Measurements from ENCODE around the gene FAM200B.
A peak's percentile ranks its signal among the peaks of the same experiment; 100 is the strongest.

Gene FAM200B

DNA sequence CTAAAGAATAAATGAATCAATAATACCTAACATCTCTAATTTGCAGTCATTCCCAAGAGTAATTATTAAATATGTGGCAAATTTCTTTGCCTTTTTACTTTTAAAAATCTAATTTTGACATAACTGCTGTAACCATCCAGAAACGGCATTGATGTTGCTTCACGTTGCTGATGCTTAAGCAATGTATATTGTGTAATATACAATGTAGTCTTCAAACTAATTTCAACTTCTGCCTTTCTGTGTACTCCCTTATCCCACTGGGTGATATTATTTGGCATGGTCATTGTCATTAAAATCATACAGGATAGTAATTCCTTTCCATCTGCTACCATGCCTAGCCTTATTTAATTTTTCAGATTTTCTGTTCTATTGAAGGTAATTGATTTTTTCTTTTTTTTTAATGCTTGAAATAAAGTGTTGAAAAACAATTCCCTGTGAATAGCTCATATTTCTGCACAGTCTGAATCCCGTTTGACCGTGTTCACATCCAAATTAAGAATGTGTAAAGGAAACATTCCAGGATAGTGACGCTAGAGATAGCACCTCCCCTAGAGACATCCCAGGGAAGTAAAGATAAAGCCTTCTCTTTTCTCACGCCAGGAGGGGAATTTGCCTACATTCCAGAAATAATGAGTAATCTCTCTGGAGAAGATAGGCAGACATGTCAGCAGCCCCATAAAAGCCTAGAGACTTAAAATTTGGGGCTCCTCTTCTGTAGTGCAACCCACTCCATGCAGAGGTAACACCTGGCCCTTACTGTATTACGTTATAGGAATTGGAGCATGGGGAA, 8.6 kb downstream of the FAM200B start:
- Histone ChIP-seq H3K4me1 (ENCODE audit: control insufficient read depth, insufficient read depth, low read length) (no peaks in the 10 kb centered on the region), H3K27me3 (ENCODE audit: control insufficient read depth, insufficient read depth, low read length) (no peaks in the 10 kb centered on the region), H3K4me3 (ENCODE audit: low read length) (no peak overlapping the region), H3K9ac (ENCODE audit: low read length) (no peak overlapping the region), H3K36me3 (ENCODE audit: control insufficient read depth, insufficient read depth, low read length) (no peaks in the 10 kb centered on the region), H3K27ac (ENCODE audit: low read depth, low read length) (no peak overlapping the region)

GRCh38 chr4:15691346-15692135, 9.9 kb downstream of the FAM200B start:
- Histone ChIP-seq H3K9ac (ENCODE audit: low read length) (no peak overlapping the region), H3K4me3 (ENCODE audit: low read length) (no peak overlapping the region), H3K27me3 (ENCODE audit: control insufficient read depth, insufficient read depth, low read length) (no peaks in the 10 kb centered on the region), H3K36me3 (ENCODE audit: control insufficient read depth, insufficient read depth, low read length) (no peaks in the 10 kb centered on the region), H3K4me1 (ENCODE audit: control insufficient read depth, insufficient read depth, low read length) (no peaks in the 10 kb centered on the region), H3K27ac (ENCODE audit: low read depth, low read length) (no peak overlapping the region)

DNA sequence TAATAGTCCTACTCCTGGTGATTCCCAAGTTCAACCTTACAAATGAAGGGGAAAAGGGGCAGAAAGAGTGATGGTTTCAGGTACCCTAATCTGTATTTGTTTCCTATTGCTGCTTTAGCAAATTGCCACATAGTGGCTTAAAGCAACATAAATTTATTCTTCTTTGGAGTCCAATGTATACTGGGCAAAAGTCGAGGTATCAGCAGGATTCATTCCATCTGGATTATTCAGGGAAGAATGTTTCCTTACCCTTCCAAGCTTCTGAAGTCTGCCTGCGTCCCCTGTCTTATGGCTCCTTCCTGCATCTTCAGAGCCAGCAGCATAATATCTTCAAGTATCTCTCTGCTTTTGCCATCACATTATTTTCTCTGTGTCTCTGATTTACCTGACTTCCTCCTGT, 11.0 kb downstream of the FAM200B start:
- Histone ChIP-seq H3K27me3 (ENCODE audit: control insufficient read depth, insufficient read depth, low read length) (no peaks in the 10 kb centered on the region), H3K36me3 (ENCODE audit: control insufficient read depth, insufficient read depth, low read length) (no peaks in the 10 kb centered on the region), H3K4me1 (ENCODE audit: control insufficient read depth, insufficient read depth, low read length) (no peaks in the 10 kb centered on the region), H3K4me3 (ENCODE audit: low read length) (no peak overlapping the region), H3K27ac (ENCODE audit: low read depth, low read length) (no peak overlapping the region), H3K9ac (ENCODE audit: low read length) (no peak overlapping the region)

- Histone ChIP-seq H3K36me3 (ENCODE audit: control insufficient read depth, insufficient read depth, low read length) (no peaks in the 10 kb centered on the region), H3K27me3 (ENCODE audit: control insufficient read depth, insufficient read depth, low read length) (no peaks in the 10 kb centered on the region), H3K4me1 (ENCODE audit: control insufficient read depth, insufficient read depth, low read length) (no peaks in the 10 kb centered on the region), H3K27ac (ENCODE audit: low read depth, low read length) (no peak overlapping the region), H3K4me3 (ENCODE audit: low read length) (no peak overlapping the region), H3K9ac (ENCODE audit: low read length) (no peak overlapping the region)
Observed at GRCh38 chr4:15694431-15694830, 12.8 kb downstream of the FAM200B start.

GRCh38 chr4:15695240-15695699, 13.6 kb downstream of the FAM200B start:
- no peaks in the 10 kb centered on the region for H3K36me3 ChIP-seq (ENCODE audit: control insufficient read depth, insufficient read depth, low read length)
- H3K9ac ChIP-seq (ENCODE audit: low read length) = no peak overlapping the region
- H3K27ac ChIP-seq (ENCODE audit: low read depth, low read length) = no peak overlapping the region
- H3K4me3 ChIP-seq (ENCODE audit: low read length) = no peak overlapping the region
- H3K4me1 ChIP-seq (ENCODE audit: control insufficient read depth, insufficient read depth, low read length) = no peaks in the 10 kb centered on the region
- H3K27me3 ChIP-seq (ENCODE audit: control insufficient read depth, insufficient read depth, low read length) = no peaks in the 10 kb centered on the region

DNA sequence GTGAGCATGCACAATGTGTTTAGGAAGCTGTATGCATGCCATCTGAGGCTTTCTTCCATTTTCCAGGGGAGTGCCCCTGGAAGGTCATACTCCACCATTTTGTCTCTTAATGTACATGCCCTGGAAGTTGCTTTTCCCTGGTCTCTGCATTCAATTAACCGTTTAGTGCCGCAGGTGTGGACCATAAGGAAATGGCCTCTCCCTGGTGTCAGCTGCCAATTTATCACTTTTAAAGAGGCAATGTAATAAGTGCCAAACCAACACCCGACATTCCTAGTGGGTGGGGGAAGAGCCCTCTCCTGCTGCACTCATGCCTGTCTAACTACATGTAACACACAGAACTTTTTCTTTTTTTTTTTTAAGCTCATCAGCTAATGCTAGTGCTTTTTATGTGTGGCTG, 14.1 kb downstream of the FAM200B start:
- Histone ChIP-seq H3K27ac (ENCODE audit: low read depth, low read length) (no peak overlapping the region), H3K4me3 (ENCODE audit: low read length) (no peak overlapping the region), H3K36me3 (ENCODE audit: control insufficient read depth, insufficient read depth, low read length) (no peaks in the 10 kb centered on the region), H3K27me3 (ENCODE audit: control insufficient read depth, insufficient read depth, low read length) (no peaks in the 10 kb centered on the region), H3K9ac (ENCODE audit: low read length) (no peak overlapping the region), H3K4me1 (ENCODE audit: control insufficient read depth, insufficient read depth, low read length) (no peaks in the 10 kb centered on the region)

DNA sequence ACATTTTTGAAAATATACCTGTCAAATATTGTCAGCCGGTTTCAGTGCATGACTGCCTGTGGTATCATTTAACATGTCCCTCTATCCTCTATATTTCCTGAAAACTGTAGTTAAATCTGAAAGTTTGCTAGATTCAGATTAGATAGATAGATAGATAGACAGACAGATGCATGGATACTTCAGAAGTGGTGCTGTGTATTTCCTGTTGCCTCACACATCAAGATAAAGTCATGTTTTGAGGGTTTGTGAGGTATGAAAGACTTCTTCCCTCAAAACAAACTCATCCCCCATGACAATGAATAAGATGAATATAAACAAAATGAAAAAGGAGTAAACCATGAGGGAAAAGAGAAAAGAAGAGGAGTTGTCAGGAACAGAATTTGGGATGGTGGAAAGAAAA, 15.2 kb downstream of the FAM200B start:
- Histone ChIP-seq H3K4me1 (ENCODE audit: control insufficient read depth, insufficient read depth, low read length) (no peaks in the 10 kb centered on the region), H3K36me3 (ENCODE audit: control insufficient read depth, insufficient read depth, low read length) (no peaks in the 10 kb centered on the region), H3K9ac (ENCODE audit: low read length) (no peak overlapping the region), H3K4me3 (ENCODE audit: low read length) (no peak overlapping the region), H3K27me3 (ENCODE audit: control insufficient read depth, insufficient read depth, low read length) (no peaks in the 10 kb centered on the region), H3K27ac (ENCODE audit: low read depth, low read length) (no peak overlapping the region)

- Histone ChIP-seq H3K27ac (ENCODE audit: low read depth, low read length) (no peak within 1 kb of the TSS), H3K4me3 (ENCODE audit: low read length) (peak within 1 kb of the TSS; percentile 64), H3K4me1 (ENCODE audit: control insufficient read depth, insufficient read depth, low read length) (no peaks in the 10 kb centered on the region), H3K36me3 (ENCODE audit: control insufficient read depth, insufficient read depth, low read length) (no peaks in the 10 kb centered on the region), H3K27me3 (ENCODE audit: control insufficient read depth, insufficient read depth, low read length) (no peaks in the 10 kb centered on the region), H3K9ac (ENCODE audit: low read length) (no peak within 1 kb of the TSS)
Observed at GRCh38 chr4:15702941-15703403, 21.3 kb downstream of the FAM200B start, which contains the start of gene BST1. Gene BST1 (plus strand): TSS chr4:15703065. CDS start chr4:15703145, 80 bp downstream.

GRCh38 chr4:15703439-15703838, 21.8 kb downstream of the FAM200B start:
- H3K36me3 ChIP-seq (ENCODE audit: control insufficient read depth, insufficient read depth, low read length) = no peaks in the 10 kb centered on the region
- no peaks in the 10 kb centered on the region for H3K4me1 ChIP-seq (ENCODE audit: control insufficient read depth, insufficient read depth, low read length)
- no peaks in the 10 kb centered on the region for H3K27me3 ChIP-seq (ENCODE audit: control insufficient read depth, insufficient read depth, low read length)
- no peak overlapping the region for H3K9ac ChIP-seq (ENCODE audit: low read length)
- peak overlapping the region; percentile 64 for H3K4me3 ChIP-seq (ENCODE audit: low read length)
- no peak overlapping the region for H3K27ac ChIP-seq (ENCODE audit: low read depth, low read length)

GRCh38 chr4:15704129-15704528, 22.5 kb downstream of the FAM200B start:
- no peaks in the 10 kb centered on the region for H3K4me1 ChIP-seq (ENCODE audit: control insufficient read depth, insufficient read depth, low read length)
- no peaks in the 10 kb centered on the region for H3K36me3 ChIP-seq (ENCODE audit: control insufficient read depth, insufficient read depth, low read length)
- H3K27ac ChIP-seq (ENCODE audit: low read depth, low read length) = no peak overlapping the region
- no peak overlapping the region for H3K4me3 ChIP-seq (ENCODE audit: low read length)
- H3K9ac ChIP-seq (ENCODE audit: low read length) = no peak overlapping the region
- no peaks in the 10 kb centered on the region for H3K27me3 ChIP-seq (ENCODE audit: control insufficient read depth, insufficient read depth, low read length)

DNA sequence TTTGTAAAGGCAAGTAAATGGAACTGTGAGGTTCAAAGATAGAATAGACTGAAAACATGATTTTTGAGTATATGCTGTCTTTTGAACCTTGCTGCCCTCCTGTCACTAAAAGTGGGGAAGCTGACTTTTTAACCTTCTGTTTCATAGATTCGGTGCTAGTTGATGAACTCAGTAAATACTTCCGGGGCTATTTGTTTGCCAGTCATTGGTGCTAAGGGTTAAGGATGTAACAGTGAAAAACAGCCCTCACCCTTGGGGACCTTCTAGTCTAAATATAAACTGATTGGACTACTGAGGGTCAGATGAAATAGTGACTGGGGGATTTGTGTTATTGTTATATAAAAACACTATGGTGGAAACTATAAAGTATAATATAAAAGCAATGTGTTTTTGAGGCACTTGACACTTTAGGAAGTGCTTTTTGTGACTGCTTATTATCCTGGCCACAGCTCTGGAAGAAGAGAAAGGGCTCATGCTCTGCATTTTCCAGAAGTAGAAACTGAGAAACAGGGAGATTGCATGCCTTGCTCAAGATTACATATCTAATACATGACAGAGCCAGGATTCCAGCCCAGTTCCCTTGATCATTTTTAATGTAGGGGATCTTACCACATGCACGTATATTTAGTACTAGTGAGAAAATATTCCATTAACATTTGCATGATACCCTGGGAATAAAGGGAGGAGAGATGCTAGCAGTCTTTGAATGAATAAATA, 25.2 kb downstream of the FAM200B start:
- Histone ChIP-seq H3K4me3 (ENCODE audit: low read length) (no peak overlapping the region), H3K9ac (ENCODE audit: low read length) (no peak overlapping the region), H3K27ac (ENCODE audit: low read depth, low read length) (no peak overlapping the region), H3K4me1 (ENCODE audit: control insufficient read depth, insufficient read depth, low read length) (no peaks in the 10 kb centered on the region), H3K27me3 (ENCODE audit: control insufficient read depth, insufficient read depth, low read length) (no peaks in the 10 kb centered on the region), H3K36me3 (ENCODE audit: control insufficient read depth, insufficient read depth, low read length) (no peaks in the 10 kb centered on the region)

DNA sequence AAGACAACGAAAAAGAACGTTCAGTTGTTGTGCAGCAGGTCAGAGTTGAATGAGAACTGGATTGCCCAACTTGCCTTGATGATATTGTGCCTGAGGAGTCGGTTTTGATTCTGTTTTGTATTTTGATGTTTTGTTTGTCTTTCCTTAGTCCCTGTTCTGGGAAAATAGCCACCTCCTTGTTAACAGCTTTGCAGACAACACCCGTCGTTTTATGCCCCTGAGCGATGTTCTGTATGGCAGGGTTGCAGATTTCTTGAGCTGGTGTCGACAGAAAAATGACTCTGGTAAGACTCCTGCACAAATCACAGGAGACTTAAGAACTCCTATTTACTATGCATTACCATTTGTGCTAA, 25.7 kb downstream of the FAM200B start:
- no peak overlapping the region for H3K27ac ChIP-seq (ENCODE audit: low read depth, low read length)
- no peaks in the 10 kb centered on the region for H3K36me3 ChIP-seq (ENCODE audit: control insufficient read depth, insufficient read depth, low read length)
- no peak overlapping the region for H3K9ac ChIP-seq (ENCODE audit: low read length)

More for the DNA sequence above, 25.7 kb downstream of the FAM200B start:
- no peaks in the 10 kb centered on the region for H3K4me1 ChIP-seq (ENCODE audit: control insufficient read depth, insufficient read depth, low read length)
- no peaks in the 10 kb centered on the region for H3K27me3 ChIP-seq (ENCODE audit: control insufficient read depth, insufficient read depth, low read length)
- H3K4me3 ChIP-seq (ENCODE audit: low read length) = no peak overlapping the region
